D341Med (cell line): ENCODE measurements around the gene ATXN7L2.

Experiments
- DNase-seq: peaks from one replicate; pipeline ENCODE4 v3.0.0; 2012; ENCODE audit warnings: low spot score

Gene ATXN7L2

DNA sequence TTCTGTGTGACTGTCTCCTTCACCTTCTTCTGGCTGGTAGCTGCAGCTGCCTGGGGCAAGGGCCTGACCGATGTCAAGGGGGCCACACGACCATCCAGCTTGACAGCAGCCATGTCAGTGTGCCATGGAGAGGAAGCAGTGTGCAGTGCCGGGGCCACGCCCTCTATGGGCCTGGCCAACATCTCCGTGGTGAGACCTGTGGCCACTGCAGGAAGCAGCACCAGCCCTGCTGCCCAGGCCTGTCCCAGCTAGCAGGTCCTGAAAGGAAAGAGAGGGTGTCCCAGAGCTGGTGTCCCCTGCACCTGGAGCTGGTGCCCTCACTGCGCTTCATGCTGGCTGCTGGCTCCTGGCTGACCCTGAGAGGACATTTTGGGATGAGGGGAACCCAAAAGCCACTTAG, 5.9 kb upstream of the ATXN7L2 start:
- DNase-seq = no peak

- no peak for DNase-seq
Measured at GRCh38 chr1:109478806-109479205, 4.9 kb upstream of the ATXN7L2 start.

GRCh38 chr1:109479311-109479710, 4.4 kb upstream of the ATXN7L2 start:
- no peak for DNase-seq

DNA sequence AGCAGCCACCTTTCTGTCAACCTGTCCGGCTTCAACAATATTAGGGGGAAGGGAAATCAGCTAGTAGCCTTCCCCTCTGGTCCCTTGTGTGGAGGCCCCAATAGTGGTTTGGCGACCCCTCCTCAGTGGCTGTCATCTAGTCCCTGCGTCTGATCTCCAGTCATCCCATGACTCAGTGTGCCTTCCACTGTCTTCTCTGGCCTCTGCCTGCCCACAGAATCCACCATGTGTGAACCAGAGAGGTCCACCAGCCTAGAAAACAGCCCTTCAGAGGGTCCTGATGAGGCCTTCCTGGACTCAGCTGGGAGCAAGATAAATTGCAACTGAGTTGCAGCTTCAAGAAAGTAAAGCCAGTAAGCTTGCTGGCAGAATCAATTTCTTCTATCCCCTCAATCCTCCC, 3.8 kb upstream of the ATXN7L2 start:
- DNase-seq = no peak

DNA sequence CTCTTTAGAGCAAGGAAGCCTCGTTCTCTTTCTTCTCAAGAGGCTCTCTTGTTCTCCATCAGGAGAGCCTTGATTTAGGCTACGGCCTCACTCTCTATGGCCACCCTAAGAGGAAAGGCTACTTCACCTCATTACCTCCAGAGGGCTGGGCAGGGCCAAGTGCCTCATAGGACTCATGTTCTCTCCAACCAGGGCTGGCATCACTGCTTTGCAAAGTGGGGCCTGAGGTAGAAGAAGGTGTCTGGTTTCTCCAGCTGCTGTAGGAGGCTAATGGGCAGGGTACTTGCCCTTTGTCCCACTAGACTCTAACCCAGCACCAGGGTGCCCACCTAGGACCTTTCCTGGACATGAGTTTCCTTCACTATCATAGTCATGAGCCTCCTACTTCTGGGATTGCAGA, 2.1 kb upstream of the ATXN7L2 start:
- no peak for DNase-seq

DNA sequence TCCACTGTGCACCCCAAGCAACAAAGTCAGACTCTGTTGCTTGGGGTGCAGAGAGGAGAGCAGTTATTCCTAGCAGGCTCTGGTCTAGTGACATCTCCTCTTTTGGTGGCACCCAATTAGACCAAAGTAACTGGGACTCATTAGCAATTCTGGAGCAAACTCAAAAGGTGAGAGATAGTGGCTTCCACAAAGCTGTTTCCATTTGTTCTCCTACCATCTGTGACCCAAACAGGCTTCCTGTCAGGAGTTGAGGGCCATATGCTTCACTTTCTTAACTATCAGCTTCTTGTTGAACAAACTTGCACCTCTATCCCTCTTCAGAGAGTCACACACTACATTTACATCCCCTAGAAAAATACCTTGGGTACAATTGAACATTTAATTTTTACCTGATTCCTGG, 1.5 kb upstream of the ATXN7L2 start:
- DNase-seq = no peak

DNA sequence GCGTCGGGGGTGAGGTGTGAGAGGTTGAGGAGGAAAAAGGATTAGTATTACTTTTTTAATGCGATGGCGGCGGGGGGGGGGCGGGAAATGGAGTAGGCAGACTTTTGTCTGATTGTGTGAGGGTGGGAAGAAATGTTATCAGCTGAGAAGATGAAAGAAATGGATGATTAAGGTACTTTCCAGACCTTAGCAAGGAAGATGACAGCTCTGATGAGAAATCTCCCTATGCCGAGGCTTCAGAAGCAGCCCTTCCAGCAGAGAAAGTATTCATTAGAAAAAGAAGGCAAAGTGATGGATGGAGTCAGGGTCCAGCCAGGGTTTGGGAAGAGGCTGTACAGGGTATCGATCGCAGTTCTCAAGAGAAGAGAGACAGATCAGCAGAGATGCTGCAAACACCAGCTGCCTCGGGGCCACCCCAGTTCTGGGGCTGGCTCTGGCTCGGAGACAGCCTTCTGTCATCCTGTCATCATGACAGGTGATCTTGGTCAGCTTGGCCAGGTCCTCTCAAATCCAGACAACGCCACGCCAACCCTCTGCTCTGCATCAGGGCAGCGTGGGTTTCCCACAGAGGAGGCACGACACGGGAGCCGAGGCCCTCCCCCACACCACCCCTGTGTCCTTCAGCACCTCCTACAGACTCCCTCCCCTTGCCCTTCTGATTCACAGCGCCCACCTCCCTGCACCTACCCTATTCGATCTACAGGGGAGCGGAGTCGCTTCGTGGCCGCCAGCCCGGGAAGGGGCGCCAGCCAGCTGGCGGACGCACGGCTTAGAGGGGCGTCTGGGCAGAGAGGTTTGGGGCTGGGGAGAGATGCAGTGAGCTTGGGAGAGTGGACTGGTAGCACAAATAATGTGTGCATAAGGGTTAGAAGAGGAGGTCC, 674 bp upstream of the ATXN7L2 start:
- peak; percentile 79 for DNase-seq

- no peak for DNase-seq
Measured at GRCh38 chr1:109484519-109484975, 842 bp downstream of the ATXN7L2 start.

GRCh38 chr1:109485001-109485400, 1.3 kb downstream of the ATXN7L2 start:
- DNase-seq = no peak

DNA sequence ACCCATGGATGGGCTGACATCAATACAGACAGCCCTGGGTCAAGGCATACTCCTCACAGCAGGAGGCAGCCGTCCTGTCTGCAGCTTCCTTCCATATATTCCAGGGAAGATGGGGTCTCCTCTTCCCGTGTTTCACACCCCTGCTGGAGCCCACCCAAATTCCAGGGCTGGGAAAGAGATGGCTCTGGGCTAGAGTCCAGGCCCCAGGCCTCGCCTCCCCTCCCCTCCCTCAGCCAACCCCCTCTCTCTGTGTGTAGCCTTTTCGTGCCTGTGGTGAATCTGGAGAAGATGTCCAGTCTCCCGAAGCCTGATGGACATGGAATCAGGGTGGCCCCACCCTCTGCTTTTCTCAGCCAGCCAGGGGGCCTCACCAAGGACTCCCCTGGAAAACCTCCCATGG, 3.6 kb downstream of the ATXN7L2 start:
- DNase-seq = no peak

- no peak for DNase-seq
Measured at GRCh38 chr1:109488201-109488600, 4.5 kb downstream of the ATXN7L2 start.

DNA sequence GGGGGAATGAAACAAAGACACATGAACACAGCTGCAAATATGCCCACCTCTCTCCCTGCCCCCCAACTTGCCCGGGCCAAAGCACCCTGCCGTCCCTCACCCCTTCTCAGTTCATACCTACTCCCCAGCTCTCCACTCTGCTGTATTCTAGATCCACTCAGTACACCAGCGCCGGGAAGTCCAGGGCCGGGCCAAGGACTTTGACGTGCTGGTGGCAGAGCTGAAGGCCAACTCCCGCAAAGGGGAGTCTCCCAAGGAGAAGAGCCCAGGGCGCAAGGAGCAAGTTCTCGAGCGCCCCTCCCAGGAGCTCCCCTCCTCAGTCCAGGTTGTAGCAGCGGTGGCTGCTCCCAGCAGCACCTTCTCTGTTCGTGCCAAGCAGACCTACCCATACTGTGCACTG, 5.0 kb downstream of the ATXN7L2 start:
- no peak for DNase-seq

- peak; percentile 69 for DNase-seq
Measured at GRCh38 chr1:109490029-109490933, 6.6 kb downstream of the ATXN7L2 start.

DNA sequence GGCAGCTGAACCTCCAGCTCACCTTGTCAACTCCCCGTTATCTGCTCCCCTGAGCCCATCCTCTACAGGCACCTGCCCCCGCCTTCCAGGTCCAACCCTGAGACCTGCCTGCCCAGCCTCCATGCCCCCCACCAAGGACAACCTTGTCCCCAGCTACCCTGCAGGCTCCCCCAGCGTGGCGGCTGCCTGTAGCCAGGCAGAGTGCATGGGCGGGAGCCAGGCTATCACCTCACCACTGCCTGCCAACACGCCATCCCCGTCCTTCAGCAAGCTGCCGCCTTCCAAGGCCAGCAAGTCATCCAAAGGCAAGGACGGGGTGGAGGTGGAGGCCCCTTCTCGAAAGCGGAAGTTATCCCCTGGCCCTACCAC, 7.2 kb downstream of the ATXN7L2 start:
- DNase-seq = no peak

- DNase-seq = no peak
Measured at GRCh38 chr1:109491372-109491771, 7.7 kb downstream of the ATXN7L2 start.

- DNase-seq = no peak
Measured at GRCh38 chr1:109492779-109493178, 9.1 kb downstream of the ATXN7L2 start.

DNA sequence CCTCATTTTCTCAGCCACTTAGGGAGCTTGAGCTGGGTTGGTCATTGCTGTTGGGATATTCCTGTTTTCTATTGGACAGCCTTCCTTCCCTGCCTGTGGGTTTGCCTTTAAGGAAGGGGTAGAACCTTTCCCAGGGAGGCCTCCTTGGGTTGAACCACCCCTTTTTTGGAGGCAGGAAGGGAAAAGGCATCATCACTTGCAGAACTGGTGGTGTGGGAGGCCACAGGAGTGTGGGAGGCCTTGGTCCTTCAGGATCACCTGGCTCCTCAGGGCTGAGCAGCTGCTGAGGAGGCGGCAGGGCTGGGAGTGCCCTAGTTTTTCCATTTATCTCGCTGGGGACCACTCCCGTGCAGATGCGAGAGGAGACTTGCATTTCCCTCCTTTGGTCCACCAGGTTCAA, 9.5 kb downstream of the ATXN7L2 start:
- no peak for DNase-seq

DNA sequence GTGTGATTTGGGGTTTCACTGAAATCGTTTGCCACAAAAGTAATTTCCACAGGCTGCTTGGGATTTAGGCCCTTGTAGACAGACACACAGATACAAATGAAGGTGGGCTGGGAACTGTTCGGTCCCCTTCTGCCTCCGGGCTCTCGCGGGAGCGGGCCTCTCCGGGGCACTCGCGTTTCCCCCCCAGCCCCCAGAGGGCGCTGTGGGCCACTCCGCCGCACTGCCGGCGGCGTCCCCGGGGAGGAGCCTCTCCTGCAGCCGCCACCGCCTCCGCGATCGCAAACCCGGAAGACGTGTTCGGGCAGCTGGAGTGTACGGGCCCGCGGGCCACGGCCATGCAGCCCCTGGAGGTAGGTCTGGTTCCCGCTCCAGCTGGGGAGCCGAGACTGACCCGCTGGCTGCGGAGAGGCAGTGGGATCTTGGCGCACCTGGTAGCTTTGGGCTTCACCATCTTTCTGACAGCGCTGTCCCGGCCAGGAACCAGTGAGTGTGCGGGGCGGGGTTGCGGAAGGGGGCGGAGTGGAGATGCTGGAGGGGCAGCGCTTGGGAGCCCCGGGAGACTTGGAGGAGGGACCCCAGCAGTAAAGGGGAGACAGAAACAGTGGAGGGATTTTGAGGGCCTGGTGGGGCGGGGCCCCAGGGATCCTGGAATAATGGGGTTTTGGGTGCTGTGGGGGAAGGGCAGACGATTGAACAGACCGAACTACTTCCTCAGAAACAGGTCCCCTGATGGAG, 10.3 kb downstream of the ATXN7L2 start, which contains the start of gene CYB561D1:
TSS of gene CYB561D1 (plus strand) at position 290 of the 735 bp plus-strand sequence. CDS start at position 336, 46 bp downstream.
- peak; percentile 95 for DNase-seq

DNA sequence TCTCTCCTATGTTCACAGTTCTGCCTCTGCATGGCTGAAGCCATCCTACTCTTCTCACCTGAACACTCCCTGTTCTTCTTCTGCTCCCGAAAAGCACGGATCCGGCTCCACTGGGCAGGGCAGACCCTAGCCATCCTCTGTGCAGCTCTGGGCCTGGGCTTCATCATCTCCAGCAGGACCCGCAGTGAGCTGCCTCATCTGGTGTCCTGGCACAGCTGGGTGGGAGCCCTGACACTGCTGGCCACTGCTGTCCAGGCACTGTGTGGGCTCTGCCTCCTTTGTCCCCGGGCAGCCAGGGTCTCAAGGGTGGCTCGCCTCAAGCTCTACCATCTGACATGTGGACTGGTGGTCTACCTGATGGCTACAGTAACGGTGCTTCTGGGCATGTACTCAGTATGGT, 12.0 kb downstream of the ATXN7L2 start:
- no peak for DNase-seq

GRCh38 chr1:109497449-109498160, 13.9 kb downstream of the ATXN7L2 start:
- no peak for DNase-seq

- peak; percentile 72 for DNase-seq
Measured at GRCh38 chr1:109498161-109498801, 14.6 kb downstream of the ATXN7L2 start.
